NCI-H1417 treated with DMSO at 0.1 percent for 48 hours (cell line): ENCODE data around the gene ARL15.
"Not testable (repeated sequence)": the region's sequence is repeated elsewhere in the genome, so short reads cannot be mapped to it uniquely, and the experiment has no call there.

Experiments used
- DNase-seq: peaks from one replicate; lab custom pipeline; 2025; lab: John Stamatoyannopoulos, UW

The ARL15 gene

GRCh38 chr5:53983568-53984460, 326.6 kb downstream of the ARL15 start:
- DNase-seq: no peak

GRCh38 chr5:53982319-53982718, 328.1 kb downstream of the ARL15 start:
- not testable (repeated sequence) for DNase-seq

- DNase-seq: no peak
Measured at GRCh38 chr5:53980061-53980460, 330.3 kb downstream of the ARL15 start.

GRCh38 chr5:53974021-53974420, 336.4 kb downstream of the ARL15 start:
- DNase-seq: no peak

DNA sequence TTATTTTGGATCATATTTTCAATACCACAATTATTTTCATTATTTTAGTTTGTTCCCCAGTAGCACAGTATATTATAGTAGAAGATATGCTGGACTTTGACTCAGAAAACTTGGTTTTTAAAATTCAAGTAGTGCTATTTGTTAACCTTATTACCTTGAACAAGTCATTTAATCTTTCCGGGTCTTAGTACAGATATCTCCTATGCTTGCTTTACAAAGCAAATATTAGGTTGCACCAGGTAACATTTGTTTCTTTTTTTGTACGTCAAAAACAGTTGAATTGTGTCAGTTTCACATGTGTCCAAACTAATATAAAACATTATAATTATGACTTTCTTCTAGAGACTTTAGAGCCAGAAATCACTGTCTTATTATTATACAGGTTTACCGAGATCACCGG, 338.1 kb downstream of the ARL15 start:
- no peak for DNase-seq

- DNase-seq: no peak
Measured at GRCh38 chr5:53971551-53971950, 338.8 kb downstream of the ARL15 start.

DNA sequence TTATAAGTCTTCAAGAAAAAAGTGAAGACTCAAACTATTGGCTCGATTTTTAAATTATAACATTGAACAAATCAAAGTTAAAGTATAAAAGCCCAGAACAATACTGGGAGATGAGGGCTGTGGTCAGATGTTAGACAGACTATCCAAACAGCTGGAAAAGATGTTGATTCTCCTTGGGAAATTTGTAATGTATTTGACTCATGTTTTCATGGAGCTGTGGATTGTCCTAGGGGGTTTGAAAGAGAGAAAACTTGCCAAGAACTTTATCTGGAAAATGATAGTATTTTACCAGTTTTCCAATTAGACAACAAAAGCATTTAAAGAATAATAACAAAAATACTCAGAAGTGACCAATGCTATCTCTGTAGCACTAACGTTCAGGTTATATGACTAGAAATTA, 339.2 kb downstream of the ARL15 start:
- DNase-seq: no peak

DNA sequence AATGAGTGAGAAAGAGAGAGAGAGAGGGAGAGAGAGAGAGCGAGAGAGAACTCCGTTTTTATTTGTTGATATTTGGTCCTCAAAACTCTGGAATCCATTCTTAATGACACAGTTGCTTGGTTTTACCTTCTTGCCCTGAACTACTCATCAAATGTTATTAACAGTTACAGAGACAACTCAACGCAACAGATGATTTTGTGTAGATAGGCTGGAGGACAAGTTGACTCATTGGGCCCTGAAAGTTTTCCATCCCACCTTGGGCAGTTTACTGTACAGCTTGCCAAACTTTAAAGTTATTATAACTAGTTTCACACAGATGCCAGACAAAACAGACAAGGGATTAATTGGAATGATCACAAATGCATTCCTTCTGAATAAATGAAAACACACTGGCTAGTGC, 339.9 kb downstream of the ARL15 start:
- no peak for DNase-seq

GRCh38 chr5:53969176-53969730, 341.1 kb downstream of the ARL15 start:
- no peak for DNase-seq

DNA sequence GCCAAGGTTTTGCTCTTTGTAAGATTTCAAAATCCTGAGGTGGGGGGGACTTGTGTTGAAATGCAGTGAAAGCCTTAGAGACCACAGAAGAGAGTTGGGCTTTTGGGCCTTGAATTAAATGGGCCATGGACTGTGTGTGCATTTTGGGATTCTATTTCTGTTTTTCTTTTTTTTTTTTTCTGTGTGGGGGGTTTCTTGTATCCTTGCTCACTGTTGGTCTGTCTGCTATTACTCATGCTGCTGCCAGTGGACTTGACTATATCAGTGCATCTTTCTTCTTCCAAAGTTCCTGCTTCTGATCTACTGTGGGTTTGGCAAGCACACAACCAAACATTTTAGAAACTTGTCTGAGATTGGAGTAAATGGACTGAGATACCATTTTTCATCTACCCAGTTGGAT, 344.9 kb downstream of the ARL15 start:
- DNase-seq: no peak

DNA sequence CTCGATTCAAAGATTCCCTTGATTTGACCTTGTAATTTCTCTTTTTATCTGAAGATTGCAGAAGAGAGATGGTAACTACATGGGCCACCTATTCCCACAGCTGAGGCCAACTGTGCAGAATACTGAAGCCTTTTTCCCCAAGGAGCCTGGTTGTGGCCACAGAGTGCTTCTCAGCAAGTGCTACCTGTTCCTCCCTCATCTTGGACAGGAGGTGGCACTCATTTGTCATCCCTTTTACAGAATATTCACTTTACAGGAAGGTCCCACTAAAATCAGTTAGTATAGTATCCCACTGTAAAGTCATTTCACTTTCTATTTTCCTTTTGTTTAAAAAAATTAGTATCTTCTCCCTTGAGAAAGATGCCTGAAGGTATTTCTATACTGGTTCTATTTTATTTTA, 346.4 kb downstream of the ARL15 start:
- DNase-seq: no peak

- no peak for DNase-seq
Measured at GRCh38 chr5:53962306-53962705, 348.1 kb downstream of the ARL15 start.

GRCh38 chr5:53956632-53957031, 353.7 kb downstream of the ARL15 start:
- no peak for DNase-seq

GRCh38 chr5:53956196-53956595, 354.2 kb downstream of the ARL15 start:
- DNase-seq: no peak

GRCh38 chr5:53950621-53951020, 359.8 kb downstream of the ARL15 start:
- DNase-seq: no peak

DNA sequence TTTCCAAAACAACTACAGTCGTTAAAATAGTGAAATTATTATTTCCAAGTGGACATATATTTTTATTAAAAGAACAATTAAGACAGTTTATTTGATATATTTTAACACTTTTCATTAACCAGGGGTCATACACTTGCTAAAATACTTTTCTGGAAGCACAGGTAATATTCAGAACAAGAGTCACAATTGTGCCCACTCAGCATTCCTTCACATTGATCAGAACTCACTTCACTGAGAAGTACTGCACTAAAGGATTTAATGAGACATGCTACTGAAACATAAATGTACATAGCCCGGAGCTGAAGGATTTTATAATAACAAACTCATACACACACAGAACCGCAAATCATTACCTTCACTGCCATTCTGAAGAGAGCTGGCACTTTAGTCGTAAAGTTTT, 361.8 kb downstream of the ARL15 start:
- DNase-seq: no peak

GRCh38 chr5:53946405-53947100, 363.8 kb downstream of the ARL15 start:
- DNase-seq: no peak

- DNase-seq: no peak
Measured at GRCh38 chr5:53944981-53945380, 365.4 kb downstream of the ARL15 start.

DNA sequence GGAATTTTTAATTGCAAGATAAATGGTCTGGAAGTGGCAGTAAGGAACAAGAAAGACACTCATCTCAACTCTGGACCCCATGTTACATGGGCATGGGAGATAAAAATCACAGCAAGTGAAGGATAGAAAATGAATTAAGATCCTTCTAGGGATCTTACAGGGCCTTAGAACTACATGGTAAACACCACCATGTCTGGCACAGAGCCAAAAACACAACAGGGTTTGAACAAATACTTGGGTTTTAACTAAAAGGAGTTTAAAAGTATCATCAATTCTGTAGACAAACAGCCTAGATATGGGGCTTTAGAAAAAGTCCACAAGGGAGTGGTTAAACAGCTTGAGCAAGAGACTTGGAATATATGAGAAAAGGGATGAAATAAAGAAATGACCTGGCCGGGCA, 366.4 kb downstream of the ARL15 start:
- DNase-seq: no peak

- no peak for DNase-seq
Measured at GRCh38 chr5:53942724-53943123, 367.6 kb downstream of the ARL15 start.

DNA sequence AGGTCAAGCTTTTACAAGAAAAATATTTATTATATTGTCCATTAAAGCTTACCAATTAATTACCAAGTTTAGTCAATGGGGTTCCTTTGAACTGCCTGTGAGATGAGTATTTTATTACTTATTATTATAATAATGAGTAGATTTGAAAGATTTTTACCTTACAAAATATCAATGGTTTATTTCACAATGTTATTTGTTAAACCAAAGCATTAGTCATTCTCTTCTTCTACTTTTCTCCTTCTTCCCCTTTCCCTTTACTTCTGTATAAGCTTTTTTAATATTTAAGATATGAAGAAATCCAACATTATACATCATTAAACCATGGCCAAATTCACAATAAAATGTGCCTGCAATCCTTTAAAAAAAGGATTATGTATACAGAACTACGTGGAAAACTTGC, 369.5 kb downstream of the ARL15 start:
- no peak for DNase-seq

DNA sequence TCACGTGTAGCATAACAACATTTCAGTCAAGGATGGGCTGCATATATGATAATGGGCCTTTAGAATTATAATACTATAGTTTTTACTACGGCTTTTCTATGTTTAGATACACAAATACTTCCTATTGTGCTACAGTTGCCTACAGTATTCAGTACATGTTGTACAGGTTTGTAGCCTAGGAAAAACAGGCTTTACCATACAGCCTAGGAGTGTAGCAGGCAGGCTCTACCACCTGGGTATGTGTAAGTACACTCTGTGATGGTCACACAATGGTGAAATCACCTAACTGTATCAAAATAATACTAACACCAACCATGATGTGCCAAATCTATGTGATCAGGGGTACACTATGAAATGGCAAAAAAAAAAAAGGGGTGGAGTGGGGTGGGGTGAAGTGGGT, 372.9 kb downstream of the ARL15 start:
- no peak for DNase-seq
